ENCODE measurements around the gene SLC35E1.

GRCh38 chr19:16620584-16620983 lies 48.4 kb upstream of the SLC35E1 start:
- TF ChIP-seq, protein P1, sequence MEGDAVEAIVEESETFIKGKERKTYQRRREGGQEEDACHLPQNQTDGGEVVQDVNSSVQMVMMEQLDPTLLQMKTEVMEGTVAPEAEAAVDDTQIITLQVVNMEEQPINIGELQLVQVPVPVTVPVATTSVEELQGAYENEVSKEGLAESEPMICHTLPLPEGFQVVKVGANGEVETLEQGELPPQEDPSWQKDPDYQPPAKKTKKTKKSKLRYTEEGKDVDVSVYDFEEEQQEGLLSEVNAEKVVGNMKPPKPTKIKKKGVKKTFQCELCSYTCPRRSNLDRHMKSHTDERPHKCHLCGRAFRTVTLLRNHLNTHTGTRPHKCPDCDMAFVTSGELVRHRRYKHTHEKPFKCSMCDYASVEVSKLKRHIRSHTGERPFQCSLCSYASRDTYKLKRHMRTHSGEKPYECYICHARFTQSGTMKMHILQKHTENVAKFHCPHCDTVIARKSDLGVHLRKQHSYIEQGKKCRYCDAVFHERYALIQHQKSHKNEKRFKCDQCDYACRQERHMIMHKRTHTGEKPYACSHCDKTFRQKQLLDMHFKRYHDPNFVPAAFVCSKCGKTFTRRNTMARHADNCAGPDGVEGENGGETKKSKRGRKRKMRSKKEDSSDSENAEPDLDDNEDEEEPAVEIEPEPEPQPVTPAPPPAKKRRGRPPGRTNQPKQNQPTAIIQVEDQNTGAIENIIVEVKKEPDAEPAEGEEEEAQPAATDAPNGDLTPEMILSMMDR (IDR thresholded peaks at IDR 0.05; ENCODE audit: extremely low read depth in 1 of 2, insufficient read depth in 1 of 2, low read depth in 1 of 2, low read length in 2 of 2): no peak
- TF ChIP-seq GATA2 (IDR thresholded peaks at IDR 0.05; ENCODE audit: insufficient read depth, insufficient read length, low read depth, low read length): no peak
- no peak for TF ChIP-seq POLR2AphosphoS5 (IDR thresholded peaks at IDR 0.05; ENCODE audit: insufficient read depth, low read depth, low read length)
- no peak for TF ChIP-seq POLR2A (IDR thresholded peaks at IDR 0.05; ENCODE audit: low read depth, low read length)
- no peak for TF ChIP-seq EZH2 (IDR thresholded peaks at IDR 0.05; ENCODE audit: borderline replicate concordance, low read depth, low read length, severe bottlenecking)
- TF ChIP-seq MAX (IDR thresholded peaks at IDR 0.05; ENCODE audit: insufficient read depth, insufficient read length): no peak
- TF ChIP-seq JUN (IDR thresholded peaks at IDR 0.05; ENCODE audit: borderline replicate concordance, insufficient read depth, insufficient read length, low read depth): no peak
- no peak for TF ChIP-seq FOS (IDR thresholded peaks at IDR 0.05; ENCODE audit: borderline replicate concordance, insufficient read depth, low read length)

Data from endothelial cell of umbilical vein (primary cell).